ENCODE measurements around the gene RTN4R. TPM values are rescaled to one million over a fixed set of nuclear protein-coding genes. Genes with fewer than 3 reads are reported as not detected.

The RTN4R gene
- total and polyA plus RNA-seq, 5 experiments from 2014 or later: 4.3 to 5.6 (median 5.0) TPM

- Mint-ChIP-seq H3K9me3 (no peaks in the 10 kb centered on the region), H3K4me3 (no peak overlapping the region), H3K27ac (peak overlapping the region in 2 of 10 donors; percentile 15 to 74), H3K4me1 (peaks cover 0 to 19% (median 12%) of the 10 kb centered on the region in 4 donors), H3K27me3 (no peaks in the 10 kb centered on the region), H3K36me3 (no peaks in the 10 kb centered on the region)
- no peak for ATAC-seq
- no peak for DNase-seq
- POLR2A ChIA-PET: no interaction called here
These were observed 32.6 kb downstream of the RTN4R start for GRCh38 chr22:20235389-20235991.

- H3K4me3 Mint-ChIP-seq: no peak overlapping the region
- H3K27ac Mint-ChIP-seq: no peak overlapping the region
- H3K36me3 Mint-ChIP-seq: no peaks in the 10 kb centered on the region
- H3K27me3 Mint-ChIP-seq: no peaks in the 10 kb centered on the region
- ATAC-seq (no peak), DNase-seq (no peak)
- POLR2A ChIA-PET: no interaction called here
- no peaks in the 10 kb centered on the region for H3K9me3 Mint-ChIP-seq
- peaks cover 0 to 19% (median 11%) of the 10 kb centered on the region in 4 donors for H3K4me1 Mint-ChIP-seq
These were observed 33.2 kb downstream of the RTN4R start for GRCh38 chr22:20234760-20235388.

- DNase-seq: no peak
- H3K36me3 Mint-ChIP-seq: no peaks in the 10 kb centered on the region
- H3K4me3 Mint-ChIP-seq: no peak overlapping the region
- peaks cover 0 to 13% (median 9%) of the 10 kb centered on the region in 4 donors for H3K4me1 Mint-ChIP-seq
- no peak for ATAC-seq
- no peaks in the 10 kb centered on the region for H3K27me3 Mint-ChIP-seq
- POLR2A ChIA-PET: no interaction called here
- no peaks in the 10 kb centered on the region for H3K9me3 Mint-ChIP-seq
- no peak overlapping the region for H3K27ac Mint-ChIP-seq
These were observed 33.8 kb downstream of the RTN4R start for GRCh38 chr22:20234314-20234682.

- Mint-ChIP-seq H3K4me1 (peaks cover 0 to 10% (median 8%) of the 10 kb centered on the region in 4 donors), H3K4me3 (no peak overlapping the region), H3K9me3 (no peaks in the 10 kb centered on the region), H3K36me3 (no peaks in the 10 kb centered on the region), H3K27me3 (no peaks in the 10 kb centered on the region), H3K27ac (no peak overlapping the region)
- DNase-seq (no peak), ATAC-seq (no peak)
- POLR2A ChIA-PET: no interaction called here
These were observed 34.5 kb downstream of the RTN4R start for GRCh38 chr22:20233351-20234313.

GRCh38 chr22:20232781-20233180, 35.3 kb downstream of the RTN4R start:
- Mint-ChIP-seq H3K4me1 (peaks cover 0 to 9% (median 5%) of the 10 kb centered on the region in 4 donors), H3K9me3 (no peaks in the 10 kb centered on the region), H3K27me3 (no peaks in the 10 kb centered on the region), H3K4me3 (no peak overlapping the region), H3K36me3 (no peaks in the 10 kb centered on the region), H3K27ac (no peak overlapping the region)
- POLR2A ChIA-PET: no interaction called here
- no peak for DNase-seq
- no peak for ATAC-seq

GRCh38 chr22:20232237-20232598, 35.9 kb downstream of the RTN4R start:
- peaks cover 0 to 7% (median 5%) of the 10 kb centered on the region in 4 donors for H3K4me1 Mint-ChIP-seq
- no peak overlapping the region for H3K27ac Mint-ChIP-seq
- no peaks in the 10 kb centered on the region for H3K36me3 Mint-ChIP-seq
- no peak overlapping the region for H3K4me3 Mint-ChIP-seq
- H3K9me3 Mint-ChIP-seq: no peaks in the 10 kb centered on the region
- H3K27me3 Mint-ChIP-seq: no peaks in the 10 kb centered on the region
- no peak for ATAC-seq
- POLR2A ChIA-PET: no interaction called here
- no peak for DNase-seq

- POLR2A ChIA-PET: no interaction called here
- DNase-seq (no peak), ATAC-seq (no peak)
- H3K4me1 Mint-ChIP-seq: peaks cover 0 to 3% (median under 1%) of the 10 kb centered on the region in 4 donors
- no peaks in the 10 kb centered on the region for H3K36me3 Mint-ChIP-seq
- H3K27me3 Mint-ChIP-seq: no peaks in the 10 kb centered on the region
- no peak overlapping the region for H3K4me3 Mint-ChIP-seq
- H3K27ac Mint-ChIP-seq: peak overlapping the region in 1 of 10 donors; percentile 52
- H3K9me3 Mint-ChIP-seq: no peaks in the 10 kb centered on the region
These were observed 36.4 kb downstream of the RTN4R start for GRCh38 chr22:20231514-20232236.

- DNase-seq: no peak
- POLR2A ChIA-PET: interaction anchor here (0.6 to 1.0 kb wide), 2 partner anchors 8 to 1180 kb away, joined by 3 to 4 read pairs; no protein-coding TSS in a partner anchor
- Mint-ChIP-seq H3K27ac (peak overlapping the region in 1 of 10 donors; percentile 4), H3K9me3 (no peaks in the 10 kb centered on the region), H3K36me3 (no peaks in the 10 kb centered on the region), H3K4me1 (no peaks in the 10 kb centered on the region), H3K4me3 (no peak overlapping the region), H3K27me3 (no peaks in the 10 kb centered on the region)
- no peak for ATAC-seq
These were observed 37.2 kb downstream of the RTN4R start for GRCh38 chr22:20230777-20231420.

GRCh38 chr22:20229916-20230775, 38.0 kb downstream of the RTN4R start:
- no peak overlapping the region for H3K4me3 Mint-ChIP-seq
- H3K36me3 Mint-ChIP-seq: no peaks in the 10 kb centered on the region
- H3K27ac Mint-ChIP-seq: no peak overlapping the region
- ATAC-seq (no peak), DNase-seq (no peak)
- peaks cover 0 to 3% (median 0%) of the 10 kb centered on the region in 4 donors for H3K4me1 Mint-ChIP-seq
- POLR2A ChIA-PET: interaction anchor here (0.6 to 1.0 kb wide), 3 partner anchors 9 to 1179 kb away, joined by 3 to 6 read pairs (median 4); no protein-coding TSS in a partner anchor
- H3K9me3 Mint-ChIP-seq: no peaks in the 10 kb centered on the region
- no peaks in the 10 kb centered on the region for H3K27me3 Mint-ChIP-seq

GRCh38 chr22:20228939-20229272, 39.2 kb downstream of the RTN4R start:
- H3K36me3 Mint-ChIP-seq: no peaks in the 10 kb centered on the region
- POLR2A ChIA-PET: interaction anchor here (1.1 to 1.7 kb wide), 2 partner anchors 11 to 18 kb away, joined by 3 to 5 read pairs; no protein-coding TSS in a partner anchor
- no peak overlapping the region for H3K4me3 Mint-ChIP-seq
- no peaks in the 10 kb centered on the region for H3K27me3 Mint-ChIP-seq
- ATAC-seq (no peak), DNase-seq (no peak)
- peaks cover 0 to 4% (median 0%) of the 10 kb centered on the region in 4 donors for H3K4me1 Mint-ChIP-seq
- no peak overlapping the region for H3K27ac Mint-ChIP-seq
- no peaks in the 10 kb centered on the region for H3K9me3 Mint-ChIP-seq

GRCh38 chr22:20228055-20228938, 39.8 kb downstream of the RTN4R start:
- H3K27ac Mint-ChIP-seq: peak overlapping the region in 1 of 10 donors; percentile 56
- ATAC-seq: peak in 1 of 2 donors; percentile 42
- H3K36me3 Mint-ChIP-seq: no peaks in the 10 kb centered on the region
- H3K27me3 Mint-ChIP-seq: no peaks in the 10 kb centered on the region
- POLR2A ChIA-PET: interaction anchor here (1.1 to 1.7 kb wide), 2 partner anchors 10 to 18 kb away, joined by 3 to 5 read pairs; no protein-coding TSS in a partner anchor
- peaks cover 0 to 4% (median 0%) of the 10 kb centered on the region in 4 donors for H3K4me1 Mint-ChIP-seq
- no peaks in the 10 kb centered on the region for H3K9me3 Mint-ChIP-seq
- no peak overlapping the region for H3K4me3 Mint-ChIP-seq
- DNase-seq: no peak
